Measurements from ENCODE around the gene SPECC1L.
"Not testable (repeated sequence)": the region's sequence is repeated elsewhere in the genome, so short reads cannot be mapped to it uniquely, and the experiment has no call there.

The SPECC1L gene

GRCh38 chr22:24316264-24316663, 45.6 kb downstream of the SPECC1L start:
- H3K9me3 ChIP-seq (ENCODE audit: control insufficient read depth, insufficient read depth, low read length); H3K4me1 ChIP-seq (ENCODE audit: control insufficient read depth, insufficient read depth, low read length); H3K9ac ChIP-seq (ENCODE audit: low read depth, low read length); H3K27me3 ChIP-seq (ENCODE audit: control insufficient read depth, insufficient read depth, low read length); H3K4me3 ChIP-seq (ENCODE audit: low read depth, low read length): not testable (repeated sequence)
- H3K36me3 ChIP-seq (ENCODE audit: control insufficient read depth, insufficient read depth, low read length), result peaks cover 14% of the 10 kb centered on the region

- not testable (repeated sequence) for H3K9ac ChIP-seq (ENCODE audit: low read depth, low read length); H3K4me1 ChIP-seq (ENCODE audit: control insufficient read depth, insufficient read depth, low read length); H3K4me3 ChIP-seq (ENCODE audit: low read depth, low read length); H3K27me3 ChIP-seq (ENCODE audit: control insufficient read depth, insufficient read depth, low read length); H3K9me3 ChIP-seq (ENCODE audit: control insufficient read depth, insufficient read depth, low read length)
- peaks cover 19% of the 10 kb centered on the region for H3K36me3 ChIP-seq (ENCODE audit: control insufficient read depth, insufficient read depth, low read length)
These were observed 46.9 kb downstream of the SPECC1L start for GRCh38 chr22:24317511-24317910.

GRCh38 chr22:24319451-24319850, 48.8 kb downstream of the SPECC1L start:
- peaks cover 16% of the 10 kb centered on the region for H3K36me3 ChIP-seq (ENCODE audit: control insufficient read depth, insufficient read depth, low read length)
- no peaks in the 10 kb centered on the region for H3K4me1 ChIP-seq (ENCODE audit: control insufficient read depth, insufficient read depth, low read length)
- no peaks in the 10 kb centered on the region for H3K27me3 ChIP-seq (ENCODE audit: control insufficient read depth, insufficient read depth, low read length)
- H3K4me3 ChIP-seq (ENCODE audit: low read depth, low read length), result no peak overlapping the region
- H3K9ac ChIP-seq (ENCODE audit: low read depth, low read length), result no peak overlapping the region
- no peaks in the 10 kb centered on the region for H3K9me3 ChIP-seq (ENCODE audit: control insufficient read depth, insufficient read depth, low read length)

GRCh38 chr22:24321999-24322398, 51.4 kb downstream of the SPECC1L start:
- H3K27me3 ChIP-seq (ENCODE audit: control insufficient read depth, insufficient read depth, low read length), result no peaks in the 10 kb centered on the region
- H3K4me1 ChIP-seq (ENCODE audit: control insufficient read depth, insufficient read depth, low read length), result no peaks in the 10 kb centered on the region
- no peak overlapping the region for H3K9ac ChIP-seq (ENCODE audit: low read depth, low read length)
- no peak overlapping the region for H3K4me3 ChIP-seq (ENCODE audit: low read depth, low read length)
- no peaks in the 10 kb centered on the region for H3K9me3 ChIP-seq (ENCODE audit: control insufficient read depth, insufficient read depth, low read length)
- peaks cover 7% of the 10 kb centered on the region for H3K36me3 ChIP-seq (ENCODE audit: control insufficient read depth, insufficient read depth, low read length)

GRCh38 chr22:24322522-24322921, 51.9 kb downstream of the SPECC1L start:
- H3K9me3 ChIP-seq (ENCODE audit: control insufficient read depth, insufficient read depth, low read length), result no peaks in the 10 kb centered on the region
- H3K27me3 ChIP-seq (ENCODE audit: control insufficient read depth, insufficient read depth, low read length), result no peaks in the 10 kb centered on the region
- peaks cover 7% of the 10 kb centered on the region for H3K36me3 ChIP-seq (ENCODE audit: control insufficient read depth, insufficient read depth, low read length)
- H3K4me1 ChIP-seq (ENCODE audit: control insufficient read depth, insufficient read depth, low read length), result no peaks in the 10 kb centered on the region
- H3K4me3 ChIP-seq (ENCODE audit: low read depth, low read length), result no peak overlapping the region
- no peak overlapping the region for H3K9ac ChIP-seq (ENCODE audit: low read depth, low read length)

- Histone ChIP-seq H3K4me1 (ENCODE audit: control insufficient read depth, insufficient read depth, low read length) (no peaks in the 10 kb centered on the region), H3K4me3 (ENCODE audit: low read depth, low read length) (no peak overlapping the region), H3K27me3 (ENCODE audit: control insufficient read depth, insufficient read depth, low read length) (no peaks in the 10 kb centered on the region), H3K9ac (ENCODE audit: low read depth, low read length) (no peak overlapping the region), H3K36me3 (ENCODE audit: control insufficient read depth, insufficient read depth, low read length) (peaks cover 7% of the 10 kb centered on the region), H3K9me3 (ENCODE audit: control insufficient read depth, insufficient read depth, low read length) (no peaks in the 10 kb centered on the region)
These were observed 52.6 kb downstream of the SPECC1L start for GRCh38 chr22:24323233-24323632.

GRCh38 chr22:24323695-24324094, 53.1 kb downstream of the SPECC1L start:
- Histone ChIP-seq H3K36me3 (ENCODE audit: control insufficient read depth, insufficient read depth, low read length) (peaks cover 7% of the 10 kb centered on the region), H3K4me1 (ENCODE audit: control insufficient read depth, insufficient read depth, low read length) (no peaks in the 10 kb centered on the region), H3K4me3 (ENCODE audit: low read depth, low read length) (no peak overlapping the region), H3K9me3 (ENCODE audit: control insufficient read depth, insufficient read depth, low read length) (no peaks in the 10 kb centered on the region), H3K27me3 (ENCODE audit: control insufficient read depth, insufficient read depth, low read length) (no peaks in the 10 kb centered on the region), H3K9ac (ENCODE audit: low read depth, low read length) (no peak overlapping the region)

GRCh38 chr22:24324137-24324536, 53.5 kb downstream of the SPECC1L start:
- peaks cover 7% of the 10 kb centered on the region for H3K36me3 ChIP-seq (ENCODE audit: control insufficient read depth, insufficient read depth, low read length)
- no peak overlapping the region for H3K9ac ChIP-seq (ENCODE audit: low read depth, low read length)
- no peaks in the 10 kb centered on the region for H3K4me1 ChIP-seq (ENCODE audit: control insufficient read depth, insufficient read depth, low read length)
- no peaks in the 10 kb centered on the region for H3K27me3 ChIP-seq (ENCODE audit: control insufficient read depth, insufficient read depth, low read length)
- no peaks in the 10 kb centered on the region for H3K9me3 ChIP-seq (ENCODE audit: control insufficient read depth, insufficient read depth, low read length)
- no peak overlapping the region for H3K4me3 ChIP-seq (ENCODE audit: low read depth, low read length)

GRCh38 chr22:24325105-24325757, 54.6 kb downstream of the SPECC1L start:
- no peak overlapping the region for H3K9ac ChIP-seq (ENCODE audit: low read depth, low read length)

GRCh38 chr22:24326266-24326665, 55.6 kb downstream of the SPECC1L start:
- Histone ChIP-seq H3K4me1 (ENCODE audit: control insufficient read depth, insufficient read depth, low read length) (no peaks in the 10 kb centered on the region), H3K27me3 (ENCODE audit: control insufficient read depth, insufficient read depth, low read length) (no peaks in the 10 kb centered on the region), H3K9me3 (ENCODE audit: control insufficient read depth, insufficient read depth, low read length) (no peaks in the 10 kb centered on the region), H3K9ac (ENCODE audit: low read depth, low read length) (no peak overlapping the region), H3K36me3 (ENCODE audit: control insufficient read depth, insufficient read depth, low read length) (peaks cover 7% of the 10 kb centered on the region), H3K4me3 (ENCODE audit: low read depth, low read length) (no peak overlapping the region)

More at GRCh38 chr22:24325105-24325757, 54.6 kb downstream of the SPECC1L start:
- Histone ChIP-seq H3K36me3 (ENCODE audit: control insufficient read depth, insufficient read depth, low read length) (peaks cover 7% of the 10 kb centered on the region), H3K4me1 (ENCODE audit: control insufficient read depth, insufficient read depth, low read length) (no peaks in the 10 kb centered on the region), H3K9me3 (ENCODE audit: control insufficient read depth, insufficient read depth, low read length) (no peaks in the 10 kb centered on the region), H3K4me3 (ENCODE audit: low read depth, low read length) (no peak overlapping the region), H3K27me3 (ENCODE audit: control insufficient read depth, insufficient read depth, low read length) (no peaks in the 10 kb centered on the region)

- no peak overlapping the region for H3K4me3 ChIP-seq (ENCODE audit: low read depth, low read length)
- no peaks in the 10 kb centered on the region for H3K9me3 ChIP-seq (ENCODE audit: control insufficient read depth, insufficient read depth, low read length)
- no peaks in the 10 kb centered on the region for H3K27me3 ChIP-seq (ENCODE audit: control insufficient read depth, insufficient read depth, low read length)
- H3K9ac ChIP-seq (ENCODE audit: low read depth, low read length), result no peak overlapping the region
- no peaks in the 10 kb centered on the region for H3K36me3 ChIP-seq (ENCODE audit: control insufficient read depth, insufficient read depth, low read length)
- no peaks in the 10 kb centered on the region for H3K4me1 ChIP-seq (ENCODE audit: control insufficient read depth, insufficient read depth, low read length)
These were observed 57.2 kb downstream of the SPECC1L start for GRCh38 chr22:24327832-24328231.

GRCh38 chr22:24329453-24329852, 58.8 kb downstream of the SPECC1L start:
- no peak overlapping the region for H3K4me3 ChIP-seq (ENCODE audit: low read depth, low read length)
- peaks cover 2% of the 10 kb centered on the region for H3K36me3 ChIP-seq (ENCODE audit: control insufficient read depth, insufficient read depth, low read length)
- H3K27me3 ChIP-seq (ENCODE audit: control insufficient read depth, insufficient read depth, low read length), result no peaks in the 10 kb centered on the region
- H3K4me1 ChIP-seq (ENCODE audit: control insufficient read depth, insufficient read depth, low read length), result no peaks in the 10 kb centered on the region
- no peak overlapping the region for H3K9ac ChIP-seq (ENCODE audit: low read depth, low read length)
- no peaks in the 10 kb centered on the region for H3K9me3 ChIP-seq (ENCODE audit: control insufficient read depth, insufficient read depth, low read length)

Data from iPS-15b (cell line).